Heart right ventricle (tissue), 16 donors: Measurements from ENCODE around the gene RPS27A. TPM values are rescaled to one million over a fixed set of nuclear protein-coding genes. Genes with fewer than 3 reads are reported as not detected.
A peak's percentile ranks its signal among the peaks of the same experiment; 100 is the strongest.
"Not testable (repeated sequence)": the region's sequence is repeated elsewhere in the genome, so short reads cannot be mapped to it uniquely, and the experiment has no call there.

ENCODE experiments used
- ATAC-seq, 8 donors: fragments of 200-7000 bp; cut with Tn5 transposase; one replicate each; pipeline ENCODE4 v1.9.1; 2020; ENCODE audit warnings: mild to moderate bottlenecking in 8 of 8, moderate library complexity in 8 of 8, moderate number of reproducible peaks in 1 of 8
- DNase-seq, 2 donors: peaks; one replicate each; pipeline ENCODE4 v3.0.0-alpha.2; 2020
- H3K27ac ChIP-seq, 10 donors: fragments of 200-600 bp; sonication (generic) in 2 of 10; one replicate each; pipeline versions ENCODE4 v1.5.0 to v1.8.0; 2020 to 2022; ENCODE audit warnings: mild to moderate bottlenecking in 3 of 10
- H3K27me3 ChIP-seq, 7 donors: fragments of 200-600 bp; one replicate each; pipeline ENCODE4 v1.8.0; 2021 to 2022; ENCODE audit warnings: mild to moderate bottlenecking in 2 of 7
- H3K36me3 ChIP-seq, 9 donors: fragments of 200-600 bp; sonication (generic) in 1 of 9; one replicate each; pipeline versions ENCODE4 v1.5.0 to v1.8.0; 2020 to 2022; ENCODE audit warnings: mild to moderate bottlenecking in 2 of 9
- H3K4me1 ChIP-seq, 9 donors: fragments of 200-600 bp; sonication (generic) in 1 of 9; one replicate each; pipeline versions ENCODE4 v1.5.0 to v1.8.0; 2020 to 2022; ENCODE audit warnings: mild to moderate bottlenecking in 4 of 9
- H3K4me3 ChIP-seq, 10 donors: fragments of 200-600 bp; sonication (generic) in 2 of 10; one replicate each; pipeline versions ENCODE4 v1.5.0 to v1.8.0; 2020 to 2022; ENCODE audit warnings: mild to moderate bottlenecking in 7 of 10, moderate library complexity in 2 of 10
- H3K9me3 ChIP-seq, 11 donors: fragments of 200-600 bp in 10 of 11; sonication (generic) in 2 of 11; one replicate each; pipeline versions ENCODE4 v1.5.0 to v1.8.0; 2013 to 2022; ENCODE audit warnings: mild to moderate bottlenecking in 2 of 11, control low read depth in 1 of 11, moderate library complexity in 1 of 11
- WGBS, 2 donors: extraction: QIAGEN DNeasy Blood & Tissue Kit; methylation state at CpG; one replicate each; pipeline ENCODE4 v1.1.7; 2013; ENCODE audit warnings: inconsistent platforms in 1 of 2; 5-methylcytosine and 5-hydroxymethylcytosine counted together
- intact Hi-C, 10 donors: fragments of 100-400 bp; cut with DNase I; formaldehyde crosslinking; loops; one replicate each; pipeline versions ENCODE4 v1.11.1 to v1.14.2; 2022
- polyA plus RNA-seq, 2 donors: library from polyadenylated mRNA; stranded (reverse); fragments of 200-250 nt; gene quantifications; one replicate each; pipeline ENCODE4 v1.2.3, GENCODE V29; 2013
- total RNA-seq, 10 donors: library from RNA; stranded (reverse); fragmentation: NEBNext Ultra II Directional in 3 of 10; extraction: Animal tissue kit (Norgen Biotek cat#: 25700) in 3 of 10; gene quantifications; one replicate each; pipeline versions ENCODE4 v1.2.1 to v1.2.4, GENCODE V29; 2021 to 2023
- TF ChIP-seq, protein P1 (sequence below), 9 donors: fragments of 200-600 bp; sonication (generic) in 2 of 9; IDR thresholded peaks; one replicate each; pipeline versions ENCODE4 v1.5.0 to v1.8.0; 2021 to 2022; ENCODE audit warnings: antibody characterized with exemption in 9 of 9, mild to moderate bottlenecking in 5 of 9, moderate library complexity in 1 of 9
- donor health status: Arrhythmogenic right ventricular cardiomyopathy.
- donor health status: ischemic (EF 13 %, LVEDD 7.1; RV severe dilation, severe dysfunction).
- donor health status: healthy with polysubstance abuse.
- donor health status: DM: no; HTN: yes; CAD: no.
- donor health status: DM: no; HTN: no; CAD: no.
- donor health status: ischemic (EF 25% LVEDD 6.9; RV normal size, moderate dysfunction).
- donor health status: ischemic (EF 25% LVEDD 5.7; RV mildly dilated, moderate dysfunction).
- donor health status: healthy.
- donor health status: DM: yes; HTN: yes; CAD: no.
- donor health status: Ischemic cardiomyopathy.
- donor health status: ischemic (EF 35%, LVEDD 5.7; RV mildly dilated, moderate dysfunction).
- donor health status: nonischemic (EF 11% LVEDD 7.7; RV severe dilation, severe dysfunction).
- donor health status: DM: yes; HTN: yes; CAD: no.
- donor health status: PGD.
- donor health status: ischemic (EF 29% LVEDD 5.4; RV normal size, mild dysfunction).
- donor health status: nonischemic (EF 23%, LVEDD 6.1; RV moderate dilation, normal function).

RPS27A gene
- total and polyA plus RNA-seq, 12 donors = 365 to 1,979 (median 427) TPM

DNA sequence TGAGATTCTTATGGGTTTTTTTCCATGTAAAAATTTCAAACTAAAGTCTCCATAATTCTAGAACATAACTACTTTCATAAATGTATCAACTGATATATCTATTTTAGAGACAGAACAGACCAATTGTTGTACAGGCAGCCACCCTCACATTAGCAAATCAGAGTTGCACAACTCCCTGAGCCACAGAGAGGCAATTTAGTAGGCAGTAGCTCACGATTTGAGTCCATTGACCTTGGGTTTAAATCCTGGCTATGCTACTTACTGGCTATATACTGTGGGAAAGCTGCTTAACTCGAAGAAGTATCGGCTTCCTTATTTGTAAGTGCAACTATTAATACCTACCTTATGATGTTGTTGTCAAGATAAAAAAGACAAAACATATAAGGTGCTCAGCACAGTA, 20.3 kb downstream of the RPS27A start:
- H3K4me3 ChIP-seq = no peak overlapping the region
- H3K9me3 ChIP-seq = no peaks in the 10 kb centered on the region
- H3K36me3 ChIP-seq = peaks cover 0 to 100% (median 40%) of the 10 kb centered on the region in 9 donors
- TF ChIP-seq, protein P1, sequence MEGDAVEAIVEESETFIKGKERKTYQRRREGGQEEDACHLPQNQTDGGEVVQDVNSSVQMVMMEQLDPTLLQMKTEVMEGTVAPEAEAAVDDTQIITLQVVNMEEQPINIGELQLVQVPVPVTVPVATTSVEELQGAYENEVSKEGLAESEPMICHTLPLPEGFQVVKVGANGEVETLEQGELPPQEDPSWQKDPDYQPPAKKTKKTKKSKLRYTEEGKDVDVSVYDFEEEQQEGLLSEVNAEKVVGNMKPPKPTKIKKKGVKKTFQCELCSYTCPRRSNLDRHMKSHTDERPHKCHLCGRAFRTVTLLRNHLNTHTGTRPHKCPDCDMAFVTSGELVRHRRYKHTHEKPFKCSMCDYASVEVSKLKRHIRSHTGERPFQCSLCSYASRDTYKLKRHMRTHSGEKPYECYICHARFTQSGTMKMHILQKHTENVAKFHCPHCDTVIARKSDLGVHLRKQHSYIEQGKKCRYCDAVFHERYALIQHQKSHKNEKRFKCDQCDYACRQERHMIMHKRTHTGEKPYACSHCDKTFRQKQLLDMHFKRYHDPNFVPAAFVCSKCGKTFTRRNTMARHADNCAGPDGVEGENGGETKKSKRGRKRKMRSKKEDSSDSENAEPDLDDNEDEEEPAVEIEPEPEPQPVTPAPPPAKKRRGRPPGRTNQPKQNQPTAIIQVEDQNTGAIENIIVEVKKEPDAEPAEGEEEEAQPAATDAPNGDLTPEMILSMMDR (IDR thresholded peaks at IDR 0.05) = no peak
- intact Hi-C loops = no loop called here
- ATAC-seq (no peak), DNase-seq (no peak)
- no peaks in the 10 kb centered on the region for H3K27me3 ChIP-seq
- 91 to 93% methylated on average over 3 of the region's 3 CpGs for whole genome bisulfite sequencing, 2 donors
- H3K27ac ChIP-seq = no peak overlapping the region
- no peaks in the 10 kb centered on the region for H3K4me1 ChIP-seq

GRCh38 chr2:55259586-55259985, 27.1 kb downstream of the RPS27A start:
- 92 to 97% methylated on average over 3 of the region's 3 CpGs for WGBS, 2 donors
- H3K4me3 ChIP-seq, H3K27me3 ChIP-seq, H3K9me3 ChIP-seq, H3K27ac ChIP-seq, H3K4me1 ChIP-seq, DNase-seq, intact Hi-C loops, ATAC-seq: not testable (repeated sequence)
- H3K36me3 ChIP-seq = peaks cover 8 to 100% (median 56%) of the 10 kb centered on the region in 9 donors

DNA sequence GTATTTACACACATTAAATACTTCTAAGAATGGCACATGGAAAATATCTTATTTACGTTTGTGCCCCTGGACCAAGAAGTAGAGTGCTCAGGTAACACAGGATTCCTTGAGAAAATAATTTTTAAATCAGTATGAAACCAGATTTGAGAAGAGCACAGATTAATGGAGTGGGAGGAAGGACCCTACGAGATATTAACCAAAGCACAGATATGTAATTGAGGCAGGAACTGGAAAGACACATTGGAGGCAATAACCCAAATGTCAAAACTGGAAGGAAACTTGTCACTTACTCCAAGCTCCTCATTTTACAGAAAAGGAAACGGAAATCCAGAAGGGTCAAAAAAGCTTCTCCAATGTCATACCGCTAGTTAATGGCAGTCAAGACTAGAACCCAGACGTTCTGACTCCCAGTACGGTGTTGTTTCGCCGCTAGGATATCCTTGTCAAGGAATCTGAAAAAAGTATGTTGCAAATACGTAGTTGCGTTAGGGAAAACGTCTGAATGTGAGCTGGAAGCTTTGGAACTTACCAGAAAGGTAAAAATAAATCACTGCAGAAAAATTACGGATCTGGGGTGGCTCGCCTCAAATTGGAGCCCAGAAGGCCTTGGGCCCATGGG, 35.9 kb downstream of the RPS27A start:
- peak overlapping the region; percentile 75 to 93 (median 88) for H3K27ac ChIP-seq
- peaks cover 0 to 43% (median 10%) of the 10 kb centered on the region in 9 donors for H3K36me3 ChIP-seq
- DNase-seq (no peak), ATAC-seq (peak in 2 of 8 donors; percentile 1 to 10)
- no peaks in the 10 kb centered on the region for H3K9me3 ChIP-seq
- 15% methylated on average over 13 of the region's 13 CpGs for WGBS, 2 donors
- no peaks in the 10 kb centered on the region for H3K27me3 ChIP-seq
- peak overlapping the region; percentile 53 to 94 (median 70) for H3K4me3 ChIP-seq
- TF ChIP-seq, protein P1 (IDR thresholded peaks at IDR 0.05) = no peak
- H3K4me1 ChIP-seq = peaks cover 3 to 18% (median 15%) of the 10 kb centered on the region in 9 donors
- intact Hi-C loops = loop anchor here in 3 of 10 donors (2.0 to 5.0 kb wide), 3 partner anchors 36 to 154 kb away; partner anchors contain the start of genes CLHC1 (in 2 of the 3), RPS27A (in 2 of the 3) and CCDC88A (in 1 of the 3)

GRCh38 chr2:55268907-55269644, 36.6 kb downstream of the RPS27A start, which contains the start of gene MTIF2:
MTIF2 (minus strand) TSS chr2:55269231; CDS start chr2:55263858, 5,373 bp downstream.
- 0 to 1% methylated on average over 43 of the region's 43 CpGs for WGBS, 2 donors
- no peaks in the 10 kb centered on the region for H3K27me3 ChIP-seq
- H3K4me3 ChIP-seq = peak within 1 kb of the TSS; percentile 53 to 94 (median 70)
- peak within 1 kb of the TSS; percentile 75 to 93 (median 88) for H3K27ac ChIP-seq
- intact Hi-C loops = loop anchor here in 3 of 10 donors (2.0 to 5.0 kb wide), 3 partner anchors 37 to 153 kb away; partner anchors contain the start of genes CLHC1 (in 2 of the 3), RPS27A (in 2 of the 3) and CCDC88A (in 1 of the 3)
- TF ChIP-seq, protein P1 (IDR thresholded peaks at IDR 0.05) = peak in 4 of 9 donors; percentile 24 to 36 (median 30)
- peaks cover 0 to 36% (median 4%) of the 10 kb centered on the region in 9 donors for H3K36me3 ChIP-seq
- no peaks in the 10 kb centered on the region for H3K9me3 ChIP-seq
- peak; percentile 99 to 100 (median 99) for ATAC-seq
- peaks cover 3 to 18% (median 15%) of the 10 kb centered on the region in 9 donors for H3K4me1 ChIP-seq
- peak; percentile 95 to 96 for DNase-seq
